ENCODE results near the gene CFAP68.
"Not testable (repeated sequence)": the region's sequence is repeated elsewhere in the genome, so short reads cannot be mapped to it uniquely, and the experiment has no call there.

The CFAP68 gene

DNA sequence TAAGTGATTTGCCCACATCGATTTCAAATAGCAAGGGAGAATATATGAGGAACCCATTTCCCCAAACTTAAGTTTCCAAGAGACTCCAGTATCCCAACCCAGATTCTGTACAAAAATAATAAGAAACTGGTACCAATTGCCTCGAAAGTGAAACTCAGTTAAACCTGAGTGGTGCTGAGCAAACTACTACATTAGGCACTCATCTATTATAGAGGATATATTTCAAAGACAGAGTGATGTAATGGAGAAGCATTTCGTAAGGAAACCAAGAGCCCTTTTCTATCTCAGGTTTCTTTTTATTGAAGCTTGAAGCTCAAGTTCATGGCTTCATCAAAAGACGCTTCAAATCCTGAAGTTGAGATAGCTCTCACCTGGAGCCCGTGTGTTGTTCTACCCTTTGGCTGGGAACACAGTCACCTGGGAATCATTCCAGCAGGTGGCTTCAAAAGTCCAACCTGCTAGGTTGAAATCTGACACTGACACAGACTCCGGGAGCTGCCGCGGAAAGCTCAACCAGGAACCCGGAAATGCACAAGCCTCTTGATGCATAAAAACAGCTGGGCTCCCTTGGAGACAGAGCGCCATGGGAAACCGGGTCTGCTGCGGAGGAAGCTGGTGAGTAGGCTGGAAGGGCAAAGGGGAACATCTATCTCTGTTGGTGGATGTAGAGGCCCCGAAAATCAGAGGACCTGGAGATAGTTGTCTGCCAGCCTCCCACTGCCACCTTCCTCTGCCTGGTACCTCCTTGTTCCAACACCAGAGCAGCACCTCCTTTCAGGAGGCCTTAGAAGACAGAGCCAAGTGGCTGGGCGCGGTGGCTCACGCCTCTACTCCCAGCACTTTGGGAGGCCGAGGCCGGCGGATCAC is 39.3 kb downstream of the CFAP68 start, which contains the start of gene C11orf52:
Gene C11orf52 (plus strand): TSS at position 524 of the 867 bp plus-strand sequence. CDS start 60 bp downstream, at position 584.
- DNase-seq = no peak

DNA sequence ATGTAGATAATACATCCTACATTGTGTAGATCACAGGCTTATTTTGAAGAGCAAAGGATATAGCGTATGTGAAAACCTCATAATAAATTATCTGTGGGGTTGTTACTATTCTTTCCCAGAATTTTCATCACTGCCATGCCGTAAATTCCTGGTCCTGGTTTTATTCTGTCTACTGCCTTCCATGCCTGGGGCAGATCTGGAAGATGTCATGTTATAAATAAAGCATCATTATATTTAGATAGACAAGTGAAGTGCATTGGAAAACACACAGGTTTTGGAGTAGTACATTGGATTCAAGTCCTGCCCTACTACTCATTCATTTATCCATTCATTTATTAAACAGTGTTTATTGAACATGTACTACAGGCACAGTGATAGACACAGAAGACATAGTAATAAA is 41.6 kb downstream of the CFAP68 start:
- no peak for DNase-seq

DNA sequence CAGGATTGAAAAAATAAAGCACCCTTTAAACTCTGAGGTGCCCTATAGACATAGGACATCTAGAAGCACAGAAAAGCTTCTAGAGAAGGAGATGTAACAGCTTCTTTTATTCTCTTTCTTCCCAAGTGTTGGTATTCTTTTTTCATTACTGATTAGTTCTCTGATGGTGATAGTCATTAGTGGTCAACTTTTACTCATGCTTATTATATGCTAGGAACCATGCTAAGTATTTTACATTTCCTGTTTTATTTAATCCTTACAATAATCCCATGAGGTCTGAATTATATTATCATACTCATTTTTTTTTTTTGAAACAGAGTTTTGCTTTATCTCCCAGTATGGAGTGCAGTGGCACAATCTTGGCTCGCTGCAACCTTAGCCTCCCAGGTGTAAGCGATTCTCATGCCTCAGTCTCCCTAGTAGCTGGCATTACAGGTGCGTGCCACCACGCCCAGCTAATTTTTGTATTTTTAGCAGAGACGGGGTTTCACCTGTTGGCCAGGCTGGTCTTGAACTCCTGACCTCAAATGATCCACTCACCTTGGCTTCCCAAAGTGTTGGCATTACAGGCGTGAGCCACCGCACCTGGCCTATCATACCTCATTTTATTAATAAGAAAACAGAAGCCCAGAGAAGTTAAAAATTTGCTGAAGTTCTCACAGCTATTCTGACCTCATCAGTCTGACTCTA is 42.3 kb downstream of the CFAP68 start:
- no peak for DNase-seq

DNA sequence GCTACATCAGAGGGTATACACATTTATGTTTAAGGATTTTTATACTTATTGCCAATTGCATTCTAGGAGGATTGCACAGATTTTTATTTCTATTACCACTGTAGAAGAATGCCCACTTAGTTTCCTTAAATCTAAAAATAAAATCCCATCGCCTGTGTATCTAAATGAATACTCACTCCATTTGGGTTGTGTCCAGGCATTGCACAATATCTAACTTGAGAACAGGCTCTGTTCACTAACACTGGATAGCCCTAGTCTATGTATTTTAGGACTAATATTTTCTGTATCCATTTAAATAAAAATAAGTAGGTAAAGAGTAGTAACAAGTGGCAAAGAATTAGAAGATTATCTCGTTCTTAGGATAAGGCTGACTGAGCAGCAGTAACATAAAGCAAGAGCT is 43.5 kb downstream of the CFAP68 start:
- no peak for DNase-seq

DNA sequence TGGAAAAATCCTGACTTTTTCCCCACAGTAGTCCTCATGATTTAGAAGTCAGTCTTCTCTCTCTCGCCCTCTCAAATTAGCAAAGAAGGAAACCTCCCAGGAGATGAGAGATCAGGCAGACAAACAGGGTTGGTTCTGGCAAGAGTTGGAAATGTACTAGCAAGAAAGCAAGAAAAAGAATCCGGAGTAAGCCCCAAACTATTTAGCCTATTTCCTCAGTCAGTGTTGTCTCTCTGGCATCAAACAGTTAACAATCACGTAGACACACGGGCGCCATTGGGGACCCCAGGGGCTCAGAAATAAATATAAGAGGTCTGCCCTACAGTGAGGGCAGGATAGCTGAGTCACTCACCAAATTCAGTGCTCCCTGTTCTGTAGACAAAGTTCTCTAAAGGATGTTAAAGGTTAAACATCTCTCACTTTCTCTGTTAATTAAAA is 44.0 kb downstream of the CFAP68 start:
- DNase-seq = no peak

DNA sequence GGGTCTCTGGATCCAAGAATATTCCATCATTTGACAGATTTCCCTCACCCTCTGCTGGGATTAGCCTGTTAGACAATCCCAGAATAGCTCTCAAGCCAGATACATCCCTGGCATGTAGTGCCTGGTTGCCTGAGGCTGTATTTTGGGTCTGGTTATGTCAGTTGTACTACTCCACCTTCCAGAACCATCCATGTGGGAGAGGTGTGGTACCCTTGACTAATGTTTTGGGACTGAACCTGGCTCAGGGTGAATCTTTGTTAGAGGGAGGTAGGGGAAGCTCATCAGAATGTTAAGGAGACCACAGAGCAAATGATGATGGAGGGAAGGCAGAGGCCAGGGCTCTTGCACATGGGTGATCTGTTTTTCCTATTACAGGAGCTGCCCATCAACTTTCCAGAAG is 44.6 kb downstream of the CFAP68 start:
- no peak for DNase-seq

DNA sequence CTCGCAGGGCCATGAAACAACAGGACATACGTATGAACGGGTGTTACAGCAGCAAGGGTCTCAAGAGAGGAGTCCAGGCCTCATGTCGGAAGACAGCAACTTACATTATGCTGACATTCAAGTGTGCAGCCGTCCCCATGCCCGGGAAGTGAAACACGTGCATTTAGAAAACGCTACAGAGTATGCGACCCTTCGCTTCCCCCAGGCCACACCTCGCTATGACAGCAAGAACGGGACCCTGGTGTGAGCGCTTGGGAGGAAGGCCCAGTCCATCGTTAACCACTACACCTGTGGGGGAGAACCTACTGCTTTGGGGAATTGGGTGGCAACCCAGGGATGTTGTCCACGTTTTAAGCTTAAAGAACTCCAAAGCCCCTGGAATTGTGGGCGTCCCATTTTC is 46.6 kb downstream of the CFAP68 start:
- no peak for DNase-seq

DNA sequence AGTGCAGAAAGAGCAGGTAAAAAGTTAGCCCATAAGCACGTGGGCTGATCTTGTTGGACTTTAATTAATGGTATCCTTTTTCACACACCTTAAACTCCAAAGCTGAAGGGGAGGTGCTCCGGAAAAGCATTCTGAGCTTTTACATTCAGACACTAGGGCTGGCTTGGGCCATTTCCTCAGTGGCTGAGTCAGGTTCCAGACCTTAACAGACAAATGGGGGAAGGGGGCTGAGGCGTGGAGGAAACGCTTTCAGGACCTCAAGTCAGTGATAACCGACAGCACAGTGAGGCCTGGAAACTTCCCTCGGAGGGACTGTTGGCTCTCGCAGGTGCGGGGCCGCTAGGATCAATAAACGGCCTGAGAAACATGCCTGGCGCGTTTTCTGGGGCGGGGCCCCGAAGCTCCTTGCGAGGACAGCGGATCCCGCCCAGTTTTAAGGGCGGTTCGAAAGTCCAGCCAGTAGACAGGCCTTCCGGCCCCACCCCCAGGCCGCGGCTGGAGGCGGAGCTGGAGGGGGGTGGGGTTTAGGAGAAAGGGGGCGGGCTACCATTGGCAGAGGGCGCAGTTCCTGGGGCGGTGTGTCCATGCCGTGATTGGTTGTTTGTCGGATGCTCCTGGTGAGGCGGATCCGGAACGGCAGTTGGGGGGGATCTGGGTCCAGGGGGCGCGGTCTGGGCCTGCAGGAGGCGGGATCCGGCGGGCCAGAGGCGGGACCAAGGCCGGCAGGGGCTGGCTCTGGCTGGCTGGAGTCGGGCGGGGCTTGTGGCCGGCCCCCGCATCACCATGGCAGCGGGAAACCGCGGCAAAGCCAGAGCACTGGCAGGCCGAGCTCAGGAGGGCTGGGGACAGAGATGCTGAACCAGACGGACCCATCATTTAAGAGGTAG is 47.4 kb downstream of the CFAP68 start:
- peak; percentile 85 to 94 (median 92) for DNase-seq

DNA sequence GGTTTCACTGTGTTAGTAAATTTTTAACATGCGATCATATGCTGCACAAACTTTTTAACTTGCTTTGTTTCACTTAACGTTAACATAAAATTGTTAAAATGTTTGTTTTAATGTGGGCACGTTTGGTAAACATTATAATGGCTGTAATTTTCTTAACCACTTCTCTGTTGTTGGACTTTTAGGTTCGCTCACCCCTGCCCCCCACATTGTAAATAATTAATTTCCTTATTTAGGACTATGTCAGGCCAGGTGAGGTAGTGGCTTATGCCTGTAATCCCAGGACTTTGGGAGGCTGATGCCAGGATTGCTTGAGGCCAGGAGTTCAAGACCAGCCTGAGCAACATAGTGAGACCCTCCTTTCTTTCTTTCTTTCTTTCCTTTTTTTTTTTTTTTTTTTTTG is 51.1 kb downstream of the CFAP68 start:
- DNase-seq = no peak

DNA sequence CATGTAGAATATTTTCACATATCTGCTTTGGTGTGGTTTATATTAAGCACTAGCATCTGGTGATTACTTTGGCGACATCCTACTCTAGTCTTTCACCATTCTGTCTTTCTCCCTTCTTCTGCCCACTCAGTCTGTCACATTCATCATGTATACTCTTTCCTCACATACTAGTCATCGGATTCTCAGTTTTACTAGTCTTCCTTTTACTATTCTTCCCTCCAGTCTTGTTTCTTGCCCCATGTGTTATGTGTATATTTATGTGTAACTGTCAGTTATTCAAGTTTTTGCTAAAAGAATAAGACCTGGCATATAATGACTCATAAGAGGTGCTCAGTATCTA is 53.2 kb downstream of the CFAP68 start:
- no peak for DNase-seq

DNA sequence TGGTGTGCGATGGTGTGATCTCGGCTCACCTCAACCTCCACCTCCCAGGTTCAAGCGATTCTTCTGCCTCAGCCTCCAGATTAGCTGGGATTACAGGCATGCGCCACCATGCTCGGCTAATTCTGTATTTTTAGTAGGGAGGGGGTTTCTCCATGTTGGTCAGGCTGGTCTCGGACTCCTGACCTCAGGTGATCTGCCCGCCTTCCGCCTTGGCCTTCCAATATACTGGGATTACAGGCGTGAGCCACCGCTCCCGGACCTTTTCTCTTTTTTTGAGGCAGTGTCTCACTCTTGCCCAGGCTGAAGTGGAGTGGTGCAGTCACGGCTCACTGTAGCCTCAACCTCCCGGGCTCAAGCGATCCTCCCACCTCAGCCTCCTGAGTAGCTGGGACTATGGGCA is 53.8 kb downstream of the CFAP68 start:
- not testable (repeated sequence) for DNase-seq

DNA sequence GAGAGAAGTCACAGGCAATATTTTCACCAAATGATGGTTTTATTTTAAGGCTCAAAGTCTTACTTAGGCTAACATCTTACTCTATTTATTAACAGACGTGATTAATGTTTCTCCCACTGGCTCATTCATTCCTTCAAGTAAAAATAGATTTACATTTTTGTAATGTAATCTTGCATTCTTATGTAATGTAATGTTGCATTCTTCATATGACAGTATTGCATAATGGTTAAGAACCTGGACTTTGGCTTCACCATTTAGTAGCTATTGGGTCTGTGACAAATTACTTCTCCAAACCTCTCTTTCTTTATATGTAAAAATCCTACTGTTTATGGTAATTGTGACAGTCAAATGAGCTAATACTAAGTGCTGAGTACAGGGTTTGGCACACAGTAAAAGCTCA is 54.5 kb downstream of the CFAP68 start:
- DNase-seq = no peak

DNA sequence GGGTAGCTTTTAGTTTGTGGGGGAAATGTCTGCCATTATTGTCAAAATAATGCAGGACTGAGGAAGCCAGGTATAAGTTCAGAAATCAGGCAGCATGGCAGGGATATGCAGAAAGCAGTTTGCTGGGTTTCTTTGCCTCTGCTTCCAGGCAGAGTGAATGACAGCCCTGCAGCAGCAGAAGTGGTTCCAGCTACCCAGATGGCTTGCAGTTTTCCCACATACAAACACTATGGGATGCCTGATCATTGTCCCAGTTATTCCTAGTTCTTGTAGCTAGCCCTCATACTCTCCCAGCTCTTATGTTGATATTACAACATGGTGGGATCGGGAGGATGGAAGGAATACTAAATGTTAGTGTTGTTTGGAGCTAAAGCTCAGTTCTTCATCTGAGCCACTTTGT is 55.0 kb downstream of the CFAP68 start:
- DNase-seq = no peak
